Panc1 (cell line): ENCODE measurements around the gene MED13L. TPM values are rescaled to one million over a fixed set of nuclear protein-coding genes. Genes with fewer than 3 reads are reported as not detected.

Experiments
- ATAC-seq: fragments of 200-7000 bp; cut with Tn5 transposase; 2 replicates; pipeline ENCODE4 v1.9.1; 2020; ENCODE audit warnings: mild to moderate bottlenecking, moderate library complexity
- BruUV-seq: library from RNA; stranded (reverse); fragments of 400-500 nt; replicated peaks from 2 replicates; lab custom pipeline; 2021; lab: Mats Ljungman, UMichigan
- CTCF ChIA-PET: fragments of 300-600 bp; sonication (Branson Sonifier 250); formaldehyde crosslinking; loops from one replicate; lab custom pipeline; 2022; ENCODE audit warnings: antibody characterized with exemption; lab: Charles Lee
- POLR2A ChIA-PET: fragments of 300-600 bp; sonication (Branson Sonifier 250); formaldehyde crosslinking; loops from one replicate; lab custom pipeline; 2022; ENCODE audit warnings: antibody characterized with exemption; lab: Charles Lee
- DNase-seq: peaks from one replicate; pipeline ENCODE4 v3.0.0-alpha.2; 2010; ENCODE audit warnings: low read depth, low spot score
- H3K27ac ChIP-seq: 2 replicates; pipeline ENCODE4 v1.5.1; 2011; ENCODE audit warnings: mild to moderate bottlenecking, low read length, inconsistent platforms
- H3K27me3 ChIP-seq: fragments of 200-500 bp; sonication (Bioruptor generic); 2 replicates; pipeline ENCODE4 v1.6.0; 2014; ENCODE audit warnings: low read length, inconsistent platforms; ENCODE audit not compliant: control insufficient read depth, insufficient read depth
- H3K36me3 ChIP-seq: fragments of 200-500 bp; sonication (Bioruptor generic); 2 replicates; pipeline ENCODE4 v1.5.1; 2014; ENCODE audit warnings: inconsistent platforms, mild to moderate bottlenecking, low read length, moderate library complexity; ENCODE audit not compliant: control insufficient read depth, insufficient read depth
- H3K4me1 ChIP-seq: 2 replicates; pipeline ENCODE4 v1.5.1; 2011; ENCODE audit warnings: inconsistent platforms, mild to moderate bottlenecking, low read length, moderate library complexity; ENCODE audit not compliant: control insufficient read depth, insufficient read depth
- H3K4me3 ChIP-seq, 2 experiments: 2 replicates each; pipeline ENCODE4 v1.5.1; 2011 to 2012; ENCODE audit warnings: low read depth in 2 of 2, low read length in 2 of 2, mild to moderate bottlenecking in 2 of 2, inconsistent platforms in 1 of 2, moderate library complexity in 1 of 2
- H3K9me3 ChIP-seq: fragments of 200-500 bp; sonication (Bioruptor generic); 2 replicates; pipeline ENCODE4 v1.5.1; 2014; ENCODE audit warnings: low read depth, mild to moderate bottlenecking, inconsistent platforms, low read length, moderate library complexity; ENCODE audit not compliant: control insufficient read depth, insufficient read depth
- POLR2AphosphoS5 ChIP-seq: IDR thresholded peaks from 2 replicates; pipeline ENCODE4 v1.6.1; 2012; ENCODE audit warnings: mild to moderate bottlenecking, low read depth, low read length, moderate library complexity
- SIN3A ChIP-seq: IDR thresholded peaks from 2 replicates; pipeline ENCODE4 v1.6.1; 2012; ENCODE audit warnings: low read depth, mild to moderate bottlenecking, low read length, moderate library complexity, borderline replicate concordance; ENCODE audit not compliant: insufficient read depth
- TCF7L2 ChIP-seq: IDR thresholded peaks from 2 replicates; pipeline ENCODE4 v1.6.1; 2011; ENCODE audit warnings: mild to moderate bottlenecking, low read depth, low read length, inconsistent platforms
- in situ Hi-C: cut with HindIII; loops from 2 replicates; pipeline ENCODE4 v1.10.0; 2016; ENCODE audit warnings: low sequenced_read_pairs, low pct_unique_long_range_greater_than_20kb
- intact Hi-C: fragments of 100-400 bp; cut with micrococcal nuclease; formaldehyde crosslinking; loops from one replicate; pipeline ENCODE4 v1.10.0; 2022; ENCODE audit not compliant: unreplicated experiment
- total RNA-seq: library from RNA; stranded (reverse); gene quantifications from one replicate; pipeline ENCODE4 v1.2.1, GENCODE V29; 2021; ENCODE audit not compliant: unreplicated experiment
- TF ChIP-seq, protein P1 (sequence below): fragments of 450-650 bp; IDR thresholded peaks from 2 replicates; pipeline ENCODE4 v1.5.1; 2017; ENCODE audit warnings: mild to moderate bottlenecking
- TF ChIP-seq, protein P2 (sequence below), 2 experiments: IDR thresholded peaks; 2 replicates each; pipeline ENCODE4 v1.6.1; 2011 to 2012; ENCODE audit warnings: low read depth in 2 of 2, control low read depth in 1 of 2, low read length in 1 of 2, mild to moderate bottlenecking in 1 of 2, moderate library complexity in 1 of 2; ENCODE audit not compliant: insufficient read depth in 1 of 2

MED13L gene
- total RNA-seq, 1 experiment from 2014 or later, result 170 TPM

DNA sequence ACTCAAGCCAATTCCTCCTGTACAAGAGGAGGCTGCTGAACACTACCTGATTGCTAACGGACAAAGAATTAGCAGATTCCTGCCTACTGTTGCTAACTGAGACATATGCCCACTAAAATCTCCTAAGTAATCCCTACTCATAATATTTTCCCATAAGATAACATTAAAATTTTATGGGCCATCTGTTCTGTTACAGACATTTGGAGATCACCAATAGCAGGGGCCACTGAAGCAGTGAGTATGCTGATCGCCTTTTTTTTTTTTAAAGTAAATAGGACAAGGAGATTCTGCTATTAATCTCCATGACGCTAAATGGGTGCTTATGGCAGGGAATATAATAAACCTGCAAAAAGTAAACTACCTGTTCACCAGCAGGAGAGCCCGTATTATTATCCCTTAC is 292.9 kb downstream of the MED13L start:
- H3K9me3 ChIP-seq, result no peaks in the 10 kb centered on the region
- POLR2A ChIA-PET, result no interaction called here
- H3K36me3 ChIP-seq, result peaks cover 45% of the 10 kb centered on the region
- CTCF ChIA-PET, result no interaction called here
- no peak for TF ChIP-seq POLR2AphosphoS5
- no peak for TF ChIP-seq SIN3A
- no peak for TF ChIP-seq TCF7L2
- TF ChIP-seq, protein P1, sequence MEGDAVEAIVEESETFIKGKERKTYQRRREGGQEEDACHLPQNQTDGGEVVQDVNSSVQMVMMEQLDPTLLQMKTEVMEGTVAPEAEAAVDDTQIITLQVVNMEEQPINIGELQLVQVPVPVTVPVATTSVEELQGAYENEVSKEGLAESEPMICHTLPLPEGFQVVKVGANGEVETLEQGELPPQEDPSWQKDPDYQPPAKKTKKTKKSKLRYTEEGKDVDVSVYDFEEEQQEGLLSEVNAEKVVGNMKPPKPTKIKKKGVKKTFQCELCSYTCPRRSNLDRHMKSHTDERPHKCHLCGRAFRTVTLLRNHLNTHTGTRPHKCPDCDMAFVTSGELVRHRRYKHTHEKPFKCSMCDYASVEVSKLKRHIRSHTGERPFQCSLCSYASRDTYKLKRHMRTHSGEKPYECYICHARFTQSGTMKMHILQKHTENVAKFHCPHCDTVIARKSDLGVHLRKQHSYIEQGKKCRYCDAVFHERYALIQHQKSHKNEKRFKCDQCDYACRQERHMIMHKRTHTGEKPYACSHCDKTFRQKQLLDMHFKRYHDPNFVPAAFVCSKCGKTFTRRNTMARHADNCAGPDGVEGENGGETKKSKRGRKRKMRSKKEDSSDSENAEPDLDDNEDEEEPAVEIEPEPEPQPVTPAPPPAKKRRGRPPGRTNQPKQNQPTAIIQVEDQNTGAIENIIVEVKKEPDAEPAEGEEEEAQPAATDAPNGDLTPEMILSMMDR, result no peak
- TF ChIP-seq, protein P2, sequence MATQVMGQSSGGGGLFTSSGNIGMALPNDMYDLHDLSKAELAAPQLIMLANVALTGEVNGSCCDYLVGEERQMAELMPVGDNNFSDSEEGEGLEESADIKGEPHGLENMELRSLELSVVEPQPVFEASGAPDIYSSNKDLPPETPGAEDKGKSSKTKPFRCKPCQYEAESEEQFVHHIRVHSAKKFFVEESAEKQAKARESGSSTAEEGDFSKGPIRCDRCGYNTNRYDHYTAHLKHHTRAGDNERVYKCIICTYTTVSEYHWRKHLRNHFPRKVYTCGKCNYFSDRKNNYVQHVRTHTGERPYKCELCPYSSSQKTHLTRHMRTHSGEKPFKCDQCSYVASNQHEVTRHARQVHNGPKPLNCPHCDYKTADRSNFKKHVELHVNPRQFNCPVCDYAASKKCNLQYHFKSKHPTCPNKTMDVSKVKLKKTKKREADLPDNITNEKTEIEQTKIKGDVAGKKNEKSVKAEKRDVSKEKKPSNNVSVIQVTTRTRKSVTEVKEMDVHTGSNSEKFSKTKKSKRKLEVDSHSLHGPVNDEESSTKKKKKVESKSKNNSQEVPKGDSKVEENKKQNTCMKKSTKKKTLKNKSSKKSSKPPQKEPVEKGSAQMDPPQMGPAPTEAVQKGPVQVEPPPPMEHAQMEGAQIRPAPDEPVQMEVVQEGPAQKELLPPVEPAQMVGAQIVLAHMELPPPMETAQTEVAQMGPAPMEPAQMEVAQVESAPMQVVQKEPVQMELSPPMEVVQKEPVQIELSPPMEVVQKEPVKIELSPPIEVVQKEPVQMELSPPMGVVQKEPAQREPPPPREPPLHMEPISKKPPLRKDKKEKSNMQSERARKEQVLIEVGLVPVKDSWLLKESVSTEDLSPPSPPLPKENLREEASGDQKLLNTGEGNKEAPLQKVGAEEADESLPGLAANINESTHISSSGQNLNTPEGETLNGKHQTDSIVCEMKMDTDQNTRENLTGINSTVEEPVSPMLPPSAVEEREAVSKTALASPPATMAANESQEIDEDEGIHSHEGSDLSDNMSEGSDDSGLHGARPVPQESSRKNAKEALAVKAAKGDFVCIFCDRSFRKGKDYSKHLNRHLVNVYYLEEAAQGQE (IDR thresholded peaks at IDR 0.05; ENCODE audit: insufficient read depth in 1 of 2, low read depth in 2 of 2, low read length in 1 of 2), result no peak
- H3K27ac ChIP-seq, result no peak overlapping the region
- intact Hi-C loops, result no loop called here
- no peak for DNase-seq
- H3K27me3 ChIP-seq, result no peaks in the 10 kb centered on the region
- BruUV-seq, result no TSS peak
- H3K4me1 ChIP-seq, result 0 out of 2 replicates have a peak, but pooled peaks cover 5% of the 10 kb centered on the region
- in situ Hi-C loops, result no loop called here
- no peak for ATAC-seq
- no peak overlapping the region for H3K4me3 ChIP-seq

DNA sequence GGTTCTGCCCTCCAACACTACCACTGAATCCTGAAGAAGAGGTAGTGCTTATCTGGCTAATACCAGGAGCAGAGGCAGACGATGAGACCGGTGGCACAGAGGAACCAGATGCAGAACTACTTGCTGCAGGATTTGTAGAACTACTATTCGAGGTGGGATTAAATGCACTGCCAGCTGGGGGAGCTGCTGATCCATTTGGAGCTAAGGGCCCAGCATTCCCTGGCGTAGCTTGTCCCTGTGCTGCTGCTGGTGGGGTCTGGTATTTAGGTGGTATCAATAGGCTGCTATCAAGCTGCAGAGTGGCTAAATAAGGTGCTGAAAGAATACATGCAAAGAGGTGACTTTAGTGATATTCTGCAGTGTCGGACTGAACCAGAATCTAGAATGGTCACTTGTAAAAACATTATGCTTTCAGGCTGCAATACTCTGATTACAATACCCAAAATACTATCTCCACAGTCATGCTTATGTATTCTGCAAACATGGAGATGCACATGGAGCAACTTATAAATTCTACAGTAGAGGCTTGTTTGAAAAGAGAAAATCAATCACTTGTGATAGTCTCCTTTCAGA is 294.2 kb downstream of the MED13L start:
- intact Hi-C loops (no loop called here), in situ Hi-C loops (no loop called here)
- ATAC-seq (peak; percentile 73; the same call in 1 of the 2 replicates), DNase-seq (no peak)
- H3K36me3 ChIP-seq, result peaks cover 53% of the 10 kb centered on the region
- H3K27me3 ChIP-seq, result no peaks in the 10 kb centered on the region
- no peaks in the 10 kb centered on the region for H3K9me3 ChIP-seq
- no TSS peak for BruUV-seq
- TF ChIP-seq, protein P2 (IDR thresholded peaks at IDR 0.05; ENCODE audit: insufficient read depth in 1 of 2, low read depth in 2 of 2, low read length in 1 of 2), result no peak
- TF ChIP-seq, protein P1, result peak; percentile 79
- no peaks in the 10 kb centered on the region for H3K4me1 ChIP-seq
- CTCF ChIA-PET, result no interaction called here
- POLR2A ChIA-PET, result no interaction called here
- H3K27ac ChIP-seq, result no peak overlapping the region; the same call in 1 of the 2 replicates
- no peak overlapping the region for H3K4me3 ChIP-seq
